GM12874 (cell line): ENCODE results near the gene SLC8A2.

Source experiments
- TF ChIP-seq, protein P1 (sequence below): IDR thresholded peaks from 2 replicates; pipeline ENCODE4 v1.5.1; 2011; ENCODE audit warnings: low read depth, mild to moderate bottlenecking, control low read depth, low read length, moderate library complexity; ENCODE audit not compliant: insufficient read depth

SLC8A2 gene

GRCh38 chr19:47503130-47503825, 31.6 kb upstream of the SLC8A2 start:
- TF ChIP-seq, protein P1, sequence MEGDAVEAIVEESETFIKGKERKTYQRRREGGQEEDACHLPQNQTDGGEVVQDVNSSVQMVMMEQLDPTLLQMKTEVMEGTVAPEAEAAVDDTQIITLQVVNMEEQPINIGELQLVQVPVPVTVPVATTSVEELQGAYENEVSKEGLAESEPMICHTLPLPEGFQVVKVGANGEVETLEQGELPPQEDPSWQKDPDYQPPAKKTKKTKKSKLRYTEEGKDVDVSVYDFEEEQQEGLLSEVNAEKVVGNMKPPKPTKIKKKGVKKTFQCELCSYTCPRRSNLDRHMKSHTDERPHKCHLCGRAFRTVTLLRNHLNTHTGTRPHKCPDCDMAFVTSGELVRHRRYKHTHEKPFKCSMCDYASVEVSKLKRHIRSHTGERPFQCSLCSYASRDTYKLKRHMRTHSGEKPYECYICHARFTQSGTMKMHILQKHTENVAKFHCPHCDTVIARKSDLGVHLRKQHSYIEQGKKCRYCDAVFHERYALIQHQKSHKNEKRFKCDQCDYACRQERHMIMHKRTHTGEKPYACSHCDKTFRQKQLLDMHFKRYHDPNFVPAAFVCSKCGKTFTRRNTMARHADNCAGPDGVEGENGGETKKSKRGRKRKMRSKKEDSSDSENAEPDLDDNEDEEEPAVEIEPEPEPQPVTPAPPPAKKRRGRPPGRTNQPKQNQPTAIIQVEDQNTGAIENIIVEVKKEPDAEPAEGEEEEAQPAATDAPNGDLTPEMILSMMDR = no peak

GRCh38 chr19:47499863-47500830, 28.5 kb upstream of the SLC8A2 start:
- TF ChIP-seq, protein P1 = no peak

GRCh38 chr19:47499371-47499770, 27.7 kb upstream of the SLC8A2 start:
- TF ChIP-seq, protein P1 = no peak

DNA sequence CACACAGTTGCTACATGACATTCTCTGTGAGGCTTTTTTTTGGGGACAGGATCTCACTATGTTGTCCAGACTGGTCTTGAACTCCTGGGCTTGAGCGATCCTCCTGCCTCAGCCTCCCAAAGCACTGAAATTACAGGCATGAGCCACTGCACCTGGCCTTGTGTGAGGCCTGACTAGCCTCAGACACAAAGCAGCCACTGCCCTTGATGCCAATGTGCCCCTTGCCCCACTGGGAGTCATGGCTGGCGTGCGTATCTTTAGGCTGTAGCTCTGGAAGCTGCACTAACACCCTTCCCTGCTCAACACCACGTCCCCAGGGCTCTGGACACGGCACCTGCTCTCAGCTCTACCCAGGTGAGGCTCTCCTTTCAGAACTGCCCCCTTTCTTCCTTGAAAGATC, 26.9 kb upstream of the SLC8A2 start:
- TF ChIP-seq, protein P1 = no peak

DNA sequence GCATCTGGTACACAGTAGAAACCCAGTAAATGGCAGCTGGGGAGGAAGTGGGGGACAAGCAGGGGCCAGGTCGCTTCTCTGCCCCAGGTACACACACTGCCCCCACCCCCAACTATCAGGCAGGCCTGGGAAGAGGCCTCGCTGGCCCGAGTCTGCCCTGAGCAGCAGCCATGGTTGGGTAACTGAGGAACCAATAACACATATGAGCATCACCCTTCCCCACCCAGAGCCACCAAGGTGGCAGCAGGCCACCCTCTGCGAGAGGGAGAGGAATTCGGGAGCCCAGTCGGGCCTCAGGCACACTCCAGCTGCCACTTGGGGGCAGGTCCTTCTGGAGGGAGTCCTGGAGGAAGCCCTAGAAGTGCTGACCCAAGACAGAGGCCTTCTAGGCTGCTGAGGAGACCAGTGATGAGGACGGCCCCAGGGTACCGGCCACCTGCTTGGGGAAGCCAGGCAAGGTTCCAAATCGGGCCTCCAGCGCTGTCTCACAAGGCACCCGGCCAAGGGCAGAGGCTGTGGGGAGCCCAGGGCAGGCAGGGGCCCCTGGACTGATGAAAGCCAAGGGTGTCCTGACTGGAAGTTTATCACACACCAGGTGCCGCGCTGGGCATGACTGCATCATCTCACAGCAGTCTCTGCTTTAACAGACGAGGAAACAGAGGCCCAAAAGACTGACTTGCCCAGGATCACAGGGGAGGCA, 26.3 kb upstream of the SLC8A2 start:
- TF ChIP-seq, protein P1 = no peak

DNA sequence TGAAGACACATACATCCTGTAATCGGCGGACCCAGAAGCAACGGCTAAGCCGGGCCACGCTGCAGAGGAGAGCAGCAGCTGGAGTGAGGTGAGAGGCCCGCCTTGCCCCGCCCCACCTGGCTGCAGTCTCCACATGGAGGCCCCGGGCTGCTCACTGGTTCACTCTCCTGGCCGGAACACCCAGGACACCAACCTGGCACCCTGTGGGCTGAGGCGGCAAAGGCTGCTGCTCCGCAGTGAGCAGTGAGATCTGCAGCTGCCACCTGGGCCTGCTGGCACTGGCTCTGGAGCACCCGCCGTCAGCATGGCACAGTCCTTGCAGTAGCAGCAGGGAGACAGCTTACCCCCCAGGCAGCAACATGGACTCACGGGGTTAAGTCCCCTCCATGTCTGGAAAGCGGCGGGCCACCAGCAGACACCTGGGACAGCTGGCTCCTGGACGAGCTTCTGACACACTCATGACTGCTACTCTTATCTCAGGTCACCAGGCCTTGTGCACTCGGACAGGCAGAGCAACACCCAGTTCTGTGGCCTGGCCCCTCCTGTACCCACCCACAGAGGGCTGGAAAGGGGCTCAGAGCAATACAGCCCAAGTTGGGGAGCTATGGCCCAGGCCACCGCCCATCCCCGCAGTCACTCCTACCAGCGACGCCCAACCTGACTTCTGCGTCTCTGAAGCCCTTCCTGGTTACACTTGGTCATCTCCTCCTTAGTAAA, 25.5 kb upstream of the SLC8A2 start:
- TF ChIP-seq, protein P1 = no peak
